NCI-H2196 treated with DMSO at 0.1 percent for 48 hours (cell line): ENCODE data around the gene HOXC9.

Experiments
- DNase-seq: peaks from one replicate; lab custom pipeline; 2025; ENCODE audit not compliant: unreplicated experiment; lab: John Stamatoyannopoulos, UW

Gene HOXC9

DNA sequence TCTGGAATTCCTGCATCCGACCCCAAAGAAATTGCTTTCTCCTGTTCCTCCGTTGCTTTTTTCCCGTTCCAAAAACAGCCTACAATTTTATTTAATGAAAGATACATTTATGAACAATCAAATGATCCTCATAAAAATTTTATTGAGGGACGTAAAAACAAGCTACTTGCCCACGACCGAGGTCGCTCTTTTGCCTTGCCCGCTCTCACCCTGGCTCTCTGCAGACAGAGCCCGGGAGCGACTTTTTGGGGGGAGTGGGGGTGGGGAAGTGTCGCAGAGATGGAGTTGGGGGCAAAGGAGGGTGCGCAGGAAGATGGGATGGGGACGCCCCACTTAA lies 1.1 kb upstream of the HOXC9 start:
- no peak for DNase-seq

DNA sequence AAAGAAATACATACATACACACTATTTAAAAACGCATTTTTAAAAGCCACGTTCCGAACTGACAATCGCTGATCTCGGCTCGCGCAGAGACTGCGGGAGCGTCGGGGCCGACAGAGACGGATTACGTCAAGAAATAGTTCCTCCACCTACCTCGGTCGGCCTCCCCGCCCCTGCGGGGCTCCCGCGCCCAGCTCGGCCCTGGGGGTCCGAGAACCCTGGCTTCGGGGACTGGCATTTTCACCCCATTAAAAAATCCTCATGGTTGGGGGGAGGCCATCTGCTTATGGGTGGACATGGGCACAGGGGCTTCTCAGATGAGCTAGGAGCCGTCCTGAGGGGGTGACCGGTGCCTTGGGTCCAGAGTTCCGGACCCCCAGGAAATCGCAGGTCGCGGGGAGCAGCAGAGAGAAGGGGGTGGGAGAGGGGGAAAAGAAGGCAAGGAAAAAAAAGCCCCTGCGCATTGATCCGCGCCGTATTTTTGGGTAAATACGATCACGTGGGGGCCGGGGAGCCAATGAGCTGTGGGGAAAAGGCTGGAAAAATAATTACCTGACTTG lies 324 bp upstream of the HOXC9 start:
- no peak for DNase-seq

DNA sequence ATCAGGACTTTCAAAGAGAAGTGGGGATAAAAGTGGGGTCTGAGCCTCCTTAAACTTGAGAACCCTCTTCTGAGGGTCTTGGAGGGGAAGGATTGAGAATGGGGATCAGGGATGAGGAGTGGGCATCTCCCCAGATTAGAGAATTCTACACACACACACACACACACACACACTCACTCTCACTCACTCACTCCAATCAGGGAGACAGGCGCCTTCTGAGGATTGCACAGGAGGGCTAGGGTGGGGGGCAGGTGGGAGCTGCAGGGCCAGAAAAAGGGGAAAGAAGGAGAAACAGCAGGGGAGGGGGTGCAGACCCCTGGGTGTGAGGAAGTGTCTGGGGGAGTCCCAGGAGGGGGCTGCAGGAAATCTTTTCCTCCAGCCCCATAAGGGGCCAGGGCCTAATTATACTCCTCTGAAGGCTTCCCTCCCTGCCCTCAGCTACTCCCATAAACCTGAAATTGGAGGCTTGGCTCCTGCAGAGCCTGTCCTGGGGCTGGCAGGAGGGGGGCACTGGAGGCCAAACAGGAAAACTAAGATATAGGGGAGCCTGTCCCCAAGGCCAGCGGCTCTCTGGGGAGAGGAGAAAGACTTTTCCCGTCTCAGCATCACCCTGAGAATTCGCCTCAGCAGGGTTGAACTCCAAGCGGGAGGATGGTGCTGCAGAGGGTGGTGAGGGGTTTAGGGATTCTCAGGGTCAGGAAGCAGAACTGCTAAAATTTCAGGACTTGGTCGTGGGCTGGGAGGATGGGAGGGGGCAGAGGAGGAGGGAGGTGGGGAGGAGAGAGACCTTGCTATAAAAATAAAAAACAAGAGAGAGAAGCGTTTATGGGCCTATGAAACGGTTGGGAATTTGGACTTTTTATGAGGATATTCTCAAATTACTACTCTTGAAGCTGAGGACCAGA lies 1.6 kb downstream of the HOXC9 start:
- DNase-seq, result no peak

DNA sequence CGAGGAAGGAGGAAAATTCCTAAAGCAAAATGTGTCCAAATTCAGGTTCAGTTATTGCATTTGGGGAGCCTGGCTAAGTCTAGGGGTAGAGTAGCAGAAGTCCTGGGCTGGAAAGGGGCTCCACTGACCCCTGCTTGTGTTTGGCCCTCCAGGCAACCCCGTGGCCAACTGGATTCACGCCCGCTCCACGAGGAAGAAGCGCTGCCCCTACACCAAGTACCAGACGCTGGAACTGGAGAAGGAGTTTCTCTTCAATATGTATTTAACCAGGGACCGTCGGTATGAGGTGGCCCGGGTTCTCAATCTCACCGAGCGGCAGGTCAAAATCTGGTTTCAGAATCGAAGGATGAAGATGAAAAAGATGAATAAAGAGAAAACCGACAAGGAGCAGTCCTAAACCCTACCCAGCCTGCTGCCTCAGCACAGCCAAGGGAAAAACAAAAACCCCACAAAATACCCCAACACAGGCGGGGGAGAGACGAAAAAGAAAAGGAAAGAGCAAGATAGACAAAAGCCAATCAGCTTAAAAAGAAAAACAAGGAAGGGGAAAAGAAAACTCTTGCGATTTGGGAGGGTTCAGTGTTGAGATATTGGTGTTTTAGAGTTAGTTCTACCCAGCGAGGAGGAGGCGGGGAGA lies 2.4 kb downstream of the HOXC9 start:
- no peak for DNase-seq

DNA sequence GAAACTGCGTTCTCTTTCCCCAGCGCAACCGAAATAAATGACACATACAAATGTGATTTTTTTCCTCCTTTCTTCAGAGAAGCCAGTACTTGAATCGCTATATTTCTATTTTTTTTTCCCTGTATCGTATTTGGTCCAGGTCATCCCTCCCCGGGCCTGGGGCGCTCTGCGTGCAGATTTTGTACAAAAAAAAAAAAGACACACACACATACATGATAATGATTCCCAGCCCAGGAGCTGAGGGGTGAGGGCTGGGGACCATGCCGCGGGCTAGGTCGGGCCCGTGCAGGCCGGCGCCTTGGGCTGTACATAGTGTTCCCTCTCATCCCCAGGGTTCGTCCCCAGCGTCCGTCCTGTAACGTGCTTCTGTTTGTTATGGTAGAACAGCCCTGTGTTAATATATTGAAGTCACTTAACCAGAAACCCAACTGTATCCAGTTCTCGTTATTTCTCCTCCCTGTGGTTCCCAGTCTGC lies 3.0 kb downstream of the HOXC9 start:
- DNase-seq, result no peak

DNA sequence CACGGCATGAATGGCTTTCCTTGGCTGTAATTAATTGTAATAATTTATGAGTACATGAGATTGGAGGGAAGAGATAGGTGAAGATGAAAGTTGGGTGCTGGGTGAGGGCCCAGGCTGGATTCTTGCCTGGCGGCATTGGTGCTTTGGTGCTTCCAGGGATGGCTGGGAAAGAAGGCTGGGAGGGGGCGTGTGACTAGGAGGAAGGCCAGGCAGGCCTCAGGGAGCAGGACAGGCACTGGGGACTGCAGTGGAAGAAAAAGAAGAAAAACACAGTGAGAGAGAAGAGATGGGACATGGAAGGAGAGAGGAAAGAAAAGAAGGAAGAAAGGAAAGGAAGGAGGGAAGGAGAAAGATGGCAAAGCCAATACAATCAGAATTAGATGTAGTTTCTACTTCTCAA lies 3.7 kb downstream of the HOXC9 start:
- DNase-seq, result no peak

DNA sequence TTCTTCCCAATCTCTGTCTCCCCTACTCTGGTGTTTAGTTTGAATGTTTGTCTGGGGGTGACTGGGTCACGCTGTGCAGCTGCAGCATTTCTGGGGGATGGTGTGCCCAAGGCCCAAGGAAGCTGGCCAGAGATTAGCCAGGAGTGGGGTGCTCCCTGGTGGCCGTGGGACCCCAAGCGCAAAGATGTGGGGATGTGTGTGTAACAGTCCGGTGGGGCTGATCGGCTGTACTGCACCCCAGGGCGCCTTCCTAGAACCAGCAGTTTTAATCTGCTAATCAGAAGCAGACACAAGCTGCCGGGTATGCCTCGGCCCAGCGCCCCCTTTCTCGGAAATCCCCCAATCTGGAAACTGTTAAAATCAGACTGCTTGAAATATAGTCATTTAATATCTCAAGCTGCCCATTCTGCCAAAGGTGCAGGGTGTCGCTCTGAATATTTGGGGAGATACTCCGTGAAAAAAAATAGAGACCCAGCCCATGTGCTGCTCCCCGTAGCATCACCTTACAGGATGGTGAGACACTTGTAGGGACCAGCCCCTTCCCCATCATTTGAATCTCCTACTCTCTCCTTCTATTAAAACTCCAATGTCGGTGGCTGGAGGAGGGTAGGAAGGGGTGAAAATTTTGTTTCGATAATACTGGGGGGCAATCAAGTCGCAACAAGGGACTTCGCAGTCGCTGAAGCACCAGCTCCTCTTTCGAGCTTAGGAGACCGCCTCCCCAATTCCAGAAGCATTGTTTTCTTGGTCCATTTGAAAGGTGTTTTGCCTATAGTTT lies 4.3 kb downstream of the HOXC9 start:
- DNase-seq, result no peak

DNA sequence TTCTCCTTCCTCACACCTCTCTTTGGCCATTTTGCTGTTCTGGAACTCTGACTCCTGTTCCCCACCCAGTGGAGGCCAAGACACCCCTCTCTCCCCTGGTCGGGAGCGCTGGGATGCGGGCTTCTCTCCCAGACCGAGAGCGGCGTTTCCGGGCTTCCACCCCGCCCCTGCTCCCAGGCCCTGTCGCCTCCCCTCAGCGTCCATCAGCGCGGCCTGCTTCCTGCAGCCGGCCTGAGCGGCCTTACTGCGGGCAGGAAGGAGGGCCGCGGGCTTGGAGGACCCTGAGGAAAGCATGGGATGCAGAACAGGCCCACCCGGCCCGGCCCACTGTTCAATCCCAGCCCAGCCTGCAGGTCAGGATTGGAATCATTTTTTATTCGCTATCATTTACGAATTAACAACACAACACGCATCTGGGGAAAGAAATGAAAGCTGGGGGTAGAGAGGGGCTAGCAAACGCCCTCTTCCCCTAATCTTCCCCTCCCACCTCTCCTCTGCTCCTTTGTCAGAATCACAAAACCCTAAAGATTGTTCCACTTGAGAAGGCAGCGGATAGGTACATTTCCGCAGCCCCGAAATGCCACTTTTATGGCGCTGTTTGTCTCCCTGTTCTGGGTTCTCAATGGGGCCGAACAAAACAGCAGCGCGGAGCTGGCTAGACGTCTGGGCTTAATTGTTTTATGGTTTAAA lies 5.0 kb downstream of the HOXC9 start:
- no peak for DNase-seq

DNA sequence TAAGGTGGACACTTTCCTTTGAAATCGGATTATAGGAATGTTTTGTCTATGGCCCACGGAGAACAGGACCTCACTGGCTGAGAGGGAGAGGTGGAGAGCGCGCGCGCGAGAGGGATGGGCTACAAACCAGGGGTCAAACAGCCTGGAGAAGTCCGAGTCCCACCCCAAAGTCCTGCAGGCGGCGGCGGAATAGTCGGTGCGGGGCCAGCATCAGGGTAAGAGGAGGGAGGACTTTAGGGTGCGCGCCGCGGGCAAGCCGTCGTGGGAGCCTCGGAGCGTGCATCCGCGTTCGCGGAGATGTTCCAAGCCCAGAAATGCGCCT lies 5.5 kb downstream of the HOXC9 start:
- DNase-seq, result no peak

DNA sequence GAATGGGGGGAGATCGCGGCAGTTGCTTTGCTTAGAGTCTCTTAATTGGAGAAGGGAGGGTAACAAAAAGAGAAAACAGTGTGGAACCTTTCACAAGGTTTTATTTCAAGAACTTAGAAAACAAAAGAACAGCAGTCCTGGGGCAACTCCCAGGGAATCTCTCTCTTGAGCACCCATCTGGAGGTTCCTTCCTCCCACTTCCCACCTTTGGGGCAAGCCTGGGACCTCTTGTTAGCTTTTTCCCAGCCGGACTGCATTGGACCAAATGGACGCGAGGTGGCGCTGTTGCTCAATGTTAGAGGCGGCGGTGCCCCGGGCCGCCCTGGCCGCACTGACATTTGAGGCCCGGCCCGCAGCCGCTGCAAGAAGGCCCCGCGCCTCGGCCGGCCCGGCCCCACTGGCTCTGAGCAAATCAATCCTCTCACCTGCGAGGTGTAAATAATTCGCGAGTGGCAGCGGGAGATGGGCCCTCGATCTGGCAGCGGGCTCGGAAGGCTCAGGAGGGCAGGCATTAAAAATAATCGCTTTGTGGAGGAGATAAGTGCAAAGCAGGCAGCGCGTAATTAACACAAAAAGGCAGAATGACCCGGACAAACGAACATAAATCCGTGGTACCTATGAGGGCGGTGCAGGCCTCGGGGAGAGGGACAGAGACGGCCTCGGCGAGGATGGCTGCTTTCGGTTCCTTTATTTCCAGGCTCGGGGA lies 6.0 kb downstream of the HOXC9 start:
- peak; percentile 58 for DNase-seq

DNA sequence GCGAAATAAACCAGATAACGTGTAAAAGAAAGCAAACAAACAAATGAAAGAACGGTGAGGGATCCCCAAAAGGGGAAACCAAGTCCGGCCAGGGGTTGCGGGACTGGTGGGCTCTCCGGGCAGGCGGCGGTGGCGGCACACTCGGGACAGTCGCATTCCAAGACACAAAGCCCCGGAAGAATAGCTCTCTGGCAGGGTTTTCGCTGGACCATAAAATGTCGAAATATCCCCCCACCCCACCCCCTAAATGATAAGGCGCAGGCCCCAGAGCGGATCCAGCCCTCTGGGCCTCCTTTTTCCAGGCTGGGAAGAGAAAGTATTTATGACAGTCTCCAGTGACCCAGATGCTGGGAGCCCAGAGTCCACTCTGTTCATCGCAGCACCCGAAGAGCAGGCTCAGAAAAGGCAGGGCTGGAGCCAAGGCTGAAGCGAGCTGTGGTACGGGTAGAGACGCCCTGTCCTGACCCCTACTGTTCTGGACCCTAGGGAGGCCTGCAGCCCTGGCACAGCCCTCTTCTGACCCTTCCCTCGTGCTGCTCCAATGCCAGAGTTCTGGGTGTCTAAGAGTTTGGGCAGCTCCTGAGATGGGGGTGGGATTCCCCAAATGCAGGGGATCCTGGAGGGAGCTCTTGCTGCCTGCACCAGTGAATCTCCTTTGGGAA lies 6.7 kb downstream of the HOXC9 start:
- DNase-seq, result no peak

DNA sequence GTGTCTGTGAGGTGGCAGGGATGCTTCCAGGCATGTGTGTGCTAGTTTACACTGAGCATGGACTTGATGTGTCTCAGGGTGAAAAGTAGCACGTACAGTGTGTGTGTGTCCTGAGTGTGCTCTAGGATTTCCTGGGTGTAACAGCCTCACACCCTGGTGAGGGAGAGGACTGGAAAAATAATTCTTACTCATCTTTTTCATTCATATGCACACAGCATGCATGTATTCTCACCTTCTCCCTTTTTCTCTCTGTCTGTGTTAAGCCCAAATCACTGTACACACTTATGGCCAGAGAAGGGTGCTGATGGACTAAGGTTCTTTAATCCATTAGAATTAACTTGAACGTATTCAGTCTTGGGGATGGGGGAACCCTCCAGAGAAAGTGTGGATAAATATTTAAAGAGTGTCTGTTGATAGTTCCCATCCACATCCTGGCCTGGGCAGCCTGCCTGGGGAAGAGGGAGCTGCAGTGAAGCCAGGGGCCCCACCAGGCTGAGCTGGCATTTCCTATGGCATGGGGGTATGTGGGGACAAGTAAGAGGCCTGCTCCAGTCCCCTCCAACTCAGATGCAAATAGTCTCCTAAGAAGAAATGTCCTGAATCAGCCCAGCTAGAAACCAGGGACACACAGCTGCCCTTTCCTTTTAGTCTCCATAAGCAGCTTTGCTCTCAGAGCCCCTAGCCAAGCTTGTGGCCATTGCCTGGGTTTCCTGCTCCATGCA lies 7.7 kb downstream of the HOXC9 start:
- DNase-seq, result no peak

DNA sequence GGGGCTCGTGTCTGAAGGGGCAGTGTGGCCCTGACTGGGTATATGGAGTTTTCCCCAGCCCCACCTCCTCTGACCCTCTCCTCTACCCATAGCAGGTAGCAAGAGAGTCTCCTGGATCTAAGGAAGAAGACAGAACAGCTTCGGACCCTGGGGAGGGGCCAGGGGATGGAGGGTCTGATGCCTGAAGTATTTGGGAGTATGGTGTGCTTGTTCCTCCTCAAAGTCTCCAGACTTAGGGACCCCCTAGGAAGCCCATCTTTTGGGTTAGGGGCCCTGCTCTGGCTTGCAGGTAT lies 8.2 kb downstream of the HOXC9 start:
- DNase-seq, result no peak

DNA sequence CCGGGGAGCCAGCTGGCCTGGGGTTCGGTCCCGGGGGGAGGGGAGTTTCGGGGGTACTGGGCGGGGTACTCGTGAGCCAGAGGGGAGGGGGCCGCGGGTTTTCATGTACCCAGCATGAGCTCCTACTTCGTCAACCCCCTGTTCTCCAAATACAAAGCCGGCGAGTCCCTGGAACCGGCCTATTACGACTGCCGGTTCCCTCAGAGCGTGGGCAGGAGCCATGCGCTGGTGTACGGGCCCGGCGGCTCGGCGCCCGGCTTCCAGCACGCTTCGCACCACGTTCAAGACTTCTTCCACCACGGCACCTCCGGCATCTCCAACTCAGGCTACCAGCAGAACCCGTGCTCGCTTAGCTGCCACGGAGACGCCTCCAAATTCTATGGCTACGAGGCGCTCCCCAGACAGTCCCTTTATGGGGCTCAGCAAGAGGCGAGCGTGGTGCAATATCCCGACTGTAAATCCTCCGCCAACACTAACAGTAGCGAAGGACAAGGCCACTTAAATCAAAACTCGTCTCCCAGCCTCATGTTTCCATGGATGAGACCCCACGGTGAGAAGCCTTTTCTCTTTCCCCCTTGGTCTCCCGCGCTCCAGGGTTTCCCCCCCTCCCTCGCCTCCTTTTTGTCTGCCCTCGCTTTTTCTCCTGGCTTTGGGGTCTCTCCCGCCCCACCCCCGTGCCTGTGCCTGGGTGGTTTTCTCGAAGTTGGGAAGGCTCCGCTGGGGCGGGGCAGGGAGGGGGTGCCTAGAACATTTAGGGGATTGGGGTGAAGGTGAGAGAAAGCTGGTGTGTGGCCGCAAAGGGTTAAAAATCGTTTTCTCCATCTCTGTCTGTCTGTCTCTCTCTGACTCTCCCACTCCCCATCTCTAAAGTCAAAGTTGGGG lies 9.5 kb downstream of the HOXC9 start:
- DNase-seq, result no peak

DNA sequence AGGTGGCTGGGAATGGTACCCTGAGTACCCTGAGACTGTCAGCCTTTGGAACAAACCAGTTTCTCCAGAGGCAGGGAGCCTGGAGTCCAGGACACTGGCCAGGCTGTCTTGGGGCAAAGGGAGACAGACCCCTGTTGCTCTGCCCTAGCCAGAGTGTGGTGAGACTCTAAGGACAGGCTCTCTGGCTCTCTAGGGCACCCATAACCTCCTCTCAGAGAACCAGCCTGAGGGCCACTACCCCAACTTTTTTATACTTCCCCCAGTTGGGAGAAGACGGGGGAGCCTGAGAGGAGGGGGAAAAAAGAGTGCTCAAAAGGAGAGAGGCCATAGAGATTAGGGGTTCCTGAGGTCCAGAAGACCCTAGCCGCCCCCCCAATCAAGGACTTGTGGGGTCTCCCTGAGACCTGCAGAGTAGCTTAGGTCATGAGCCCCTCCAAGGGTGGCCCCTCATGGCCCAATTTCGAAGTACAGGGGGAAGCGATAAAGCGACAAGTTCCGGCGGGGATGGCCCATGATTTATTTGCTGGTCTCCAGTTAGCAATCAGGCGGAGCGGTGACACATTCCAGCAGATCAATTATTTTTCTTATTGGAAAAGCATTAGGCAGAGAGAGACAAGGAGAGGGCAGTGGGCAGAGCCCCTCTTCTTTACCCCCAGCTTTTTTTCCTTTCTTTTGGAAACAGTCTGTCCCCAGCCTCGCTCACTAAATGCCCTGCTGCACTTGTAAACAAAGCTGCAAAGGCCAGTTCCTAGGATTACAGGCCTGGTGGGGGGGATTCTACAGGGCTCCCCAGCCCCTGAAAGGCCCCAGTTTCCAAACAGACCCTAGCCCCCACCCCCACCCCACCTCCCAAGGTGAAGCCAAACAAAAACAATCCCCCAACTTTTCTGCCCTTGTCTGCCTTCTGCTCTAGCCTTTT lies 10.4 kb downstream of the HOXC9 start:
- no peak for DNase-seq

DNA sequence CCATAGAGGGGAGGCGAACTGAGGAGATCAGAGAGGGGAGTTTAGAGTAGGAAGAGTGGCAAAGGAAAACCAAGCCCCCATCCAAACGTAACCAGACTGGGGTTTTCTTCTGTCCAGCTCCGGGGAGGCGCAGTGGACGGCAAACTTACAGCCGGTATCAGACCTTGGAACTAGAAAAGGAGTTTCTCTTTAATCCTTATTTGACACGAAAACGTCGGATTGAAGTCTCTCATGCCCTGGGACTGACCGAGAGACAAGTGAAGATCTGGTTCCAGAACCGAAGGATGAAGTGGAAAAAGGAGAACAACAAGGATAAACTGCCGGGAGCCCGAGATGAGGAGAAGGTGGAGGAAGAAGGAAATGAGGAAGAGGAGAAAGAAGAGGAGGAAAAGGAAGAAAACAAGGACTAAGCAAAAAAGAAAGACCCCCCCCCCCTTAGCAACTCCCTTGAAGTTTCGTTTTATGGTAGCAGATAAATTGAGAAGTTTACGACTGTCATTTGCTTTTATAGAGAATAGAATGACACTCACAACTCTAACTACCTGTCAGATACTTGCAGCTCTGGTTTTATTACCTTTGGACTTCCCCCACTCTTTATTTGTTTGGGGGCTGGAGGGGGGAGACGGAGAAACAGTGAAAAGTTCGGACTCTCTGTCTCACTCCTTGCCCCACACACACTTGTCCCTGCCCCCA lies 11.2 kb downstream of the HOXC9 start:
- no peak for DNase-seq
